Upper lobe of left lung (tissue), 6 donors: ENCODE measurements around the gene RTL9. TPM values are rescaled to one million over a fixed set of nuclear protein-coding genes. Genes with fewer than 3 reads are reported as not detected.
"Not testable (repeated sequence)": the region's sequence is repeated elsewhere in the genome, so short reads cannot be mapped to it uniquely, and the experiment has no call there.

Experiments
- ATAC-seq, 2 donors: fragments of 200-7000 bp; cut with Tn5 transposase; one replicate each; pipeline ENCODE4 v1.9.1; 2022; ENCODE audit warnings: mild to moderate bottlenecking in 2 of 2, moderate library complexity in 2 of 2; ENCODE audit not compliant: low FRiP score in 2 of 2
- DNase-seq, 2 donors: peaks; one replicate each; pipeline ENCODE4 v3.0.0-alpha.2; 2019 to 2020
- H3K27ac ChIP-seq, 4 donors: fragments of 200-600 bp; sonication (generic); one replicate each; pipeline ENCODE4 v1.5.1; 2016 to 2019
- H3K27me3 ChIP-seq, 4 donors: fragments of 200-600 bp; sonication (generic); one replicate each; pipeline ENCODE4 v1.5.1; 2017 to 2019
- H3K36me3 ChIP-seq, 4 donors: fragments of 200-600 bp; sonication (generic); one replicate each; pipeline ENCODE4 v1.5.1; 2016 to 2019
- H3K4me1 ChIP-seq, 4 donors: fragments of 200-600 bp; sonication (generic); one replicate each; pipeline ENCODE4 v1.5.1; 2018 to 2019
- H3K4me3 ChIP-seq, 4 donors: fragments of 200-600 bp; sonication (generic); one replicate each; pipeline ENCODE4 v1.5.1; 2017 to 2019; ENCODE audit warnings: mild to moderate bottlenecking in 2 of 4, moderate library complexity in 1 of 4
- H3K9me3 ChIP-seq, 4 donors: fragments of 200-600 bp; sonication (generic); one replicate each; pipeline ENCODE4 v1.5.1; 2018 to 2019
- CTCF ChIP-seq, 6 experiments: fragments of 450-650 bp in 4 of 6; fragments of 200-600 bp in 2 of 6; sonication (generic) in 2 of 6; IDR thresholded peaks; one replicate each; pipeline ENCODE4 v1.5.1; 2016 to 2019; ENCODE audit warnings: antibody characterized with exemption in 6 of 6
- EP300 ChIP-seq, 4 donors: sonication (generic); formaldehyde crosslinking; IDR thresholded peaks; one replicate each; pipeline ENCODE4 v1.5.1; 2017; ENCODE audit warnings: antibody characterized with exemption in 4 of 4, control low read depth in 2 of 4
- POLR2A ChIP-seq, 4 donors: fragments of 450-650 bp; IDR thresholded peaks; one replicate each; pipeline ENCODE4 v1.5.1; 2016 to 2017; ENCODE audit warnings: antibody characterized with exemption in 4 of 4, mild to moderate bottlenecking in 2 of 4
- POLR2AphosphoS5 ChIP-seq, 2 donors: sonication (generic); formaldehyde crosslinking; IDR thresholded peaks; one replicate each; pipeline ENCODE4 v1.5.1; 2017; ENCODE audit warnings: antibody characterized with exemption in 2 of 2
- WGBS, 2 donors: methylation state at CpG; one replicate each; pipeline ENCODE4 v1.1.5; 2017 to 2018; 5-methylcytosine and 5-hydroxymethylcytosine counted together
- total RNA-seq, 6 donors: library from RNA; depleted of rRNA in 4 of 6; stranded (reverse); fragments of >200 nt in 4 of 6; gene quantifications; one replicate each; pipeline versions ENCODE4 v1.1.0 to v1.2.1, GENCODE V29; 2016 to 2021
- donor health status: DM: no; HTN: no; CAD: no; lungs with moderate emphysema.
- donor health status: DM: no; HTN: yes; CAD: no; lungs with severe emphysema.

Gene RTL9
- total RNA-seq, 6 donors from 2014 or later: under 0.01 to 0.51 (median 0.18) TPM; not detected in 2

GRCh38 chrX:110402091-110402849 is 43.6 kb downstream of the RTL9 start:
- H3K27ac ChIP-seq: no peak overlapping the region
- H3K36me3 ChIP-seq: no peaks in the 10 kb centered on the region
- no peaks in the 10 kb centered on the region for H3K9me3 ChIP-seq
- no peak overlapping the region for H3K4me3 ChIP-seq
- TF ChIP-seq CTCF (IDR thresholded peaks at IDR 0.05): no peak
- TF ChIP-seq POLR2AphosphoS5 (IDR thresholded peaks at IDR 0.05): no peak
- no peaks in the 10 kb centered on the region for H3K4me1 ChIP-seq
- WGBS, 2 donors: 66 to 90% methylated on average over 3 to 7 of the region's 7 CpGs
- ATAC-seq (peak; percentile 21 to 94), DNase-seq (no peak)
- no peaks in the 10 kb centered on the region for H3K27me3 ChIP-seq

GRCh38 chrX:110402850-110403221 is 44.2 kb downstream of the RTL9 start:
- ATAC-seq (peak in 1 of 2 donors; percentile 77), DNase-seq (no peak)
- Histone ChIP-seq H3K27me3 (no peaks in the 10 kb centered on the region), H3K9me3 (no peaks in the 10 kb centered on the region), H3K36me3 (no peaks in the 10 kb centered on the region), H3K4me3 (no peak overlapping the region), H3K27ac (no peak overlapping the region), H3K4me1 (no peaks in the 10 kb centered on the region)
- TF ChIP-seq POLR2A (IDR thresholded peaks at IDR 0.05) (no peak), POLR2AphosphoS5 (IDR thresholded peaks at IDR 0.05) (no peak), CTCF (IDR thresholded peaks at IDR 0.05) (no peak), EP300 (IDR thresholded peaks at IDR 0.05) (no peak)
- WGBS, 2 donors: 46 to 50% methylated on average over 1 of the region's 1 CpG

GRCh38 chrX:110403441-110404238 is 45.0 kb downstream of the RTL9 start:
- H3K4me3 ChIP-seq: no peak overlapping the region
- WGBS, 2 donors: 83 to 91% methylated on average over 15 of the region's 15 CpGs
- DNase-seq (no peak), ATAC-seq (peak in 1 of 2 donors; percentile 78)
- no peaks in the 10 kb centered on the region for H3K27me3 ChIP-seq
- TF ChIP-seq EP300 (IDR thresholded peaks at IDR 0.05) (no peak), CTCF (IDR thresholded peaks at IDR 0.05) (no peak), POLR2A (IDR thresholded peaks at IDR 0.05) (no peak), POLR2AphosphoS5 (IDR thresholded peaks at IDR 0.05) (no peak)
- H3K4me1 ChIP-seq: no peaks in the 10 kb centered on the region
- H3K27ac ChIP-seq: no peak overlapping the region
- no peaks in the 10 kb centered on the region for H3K9me3 ChIP-seq
- H3K36me3 ChIP-seq: no peaks in the 10 kb centered on the region

- WGBS, 2 donors: 85 to 94% methylated on average over 6 of the region's 6 CpGs
- DNase-seq: no peak
- H3K4me1 ChIP-seq: no peaks in the 10 kb centered on the region
- H3K27ac ChIP-seq: no peak overlapping the region
- no peak overlapping the region for H3K4me3 ChIP-seq
- H3K9me3 ChIP-seq: no peaks in the 10 kb centered on the region
- ATAC-seq: no peak
- H3K27me3 ChIP-seq: no peaks in the 10 kb centered on the region
- no peak for TF ChIP-seq EP300 (IDR thresholded peaks at IDR 0.05)
- no peak for TF ChIP-seq CTCF (IDR thresholded peaks at IDR 0.05)
- no peak for TF ChIP-seq POLR2A (IDR thresholded peaks at IDR 0.05)
- TF ChIP-seq POLR2AphosphoS5 (IDR thresholded peaks at IDR 0.05): no peak
- H3K36me3 ChIP-seq: no peaks in the 10 kb centered on the region
Measured at GRCh38 chrX:110404376-110404775, 45.7 kb downstream of the RTL9 start.

GRCh38 chrX:110406250-110406649 is 47.6 kb downstream of the RTL9 start:
- not testable (repeated sequence) for DNase-seq, H3K27me3 ChIP-seq, H3K27ac ChIP-seq, ATAC-seq, H3K9me3 ChIP-seq, H3K36me3 ChIP-seq, H3K4me3 ChIP-seq, H3K4me1 ChIP-seq
- 86 to 96% methylated on average over 6 to 7 of the region's 7 CpGs for WGBS, 2 donors
